Neural progenitor cell (in vitro differentiated cells): ENCODE results near the gene CARTPT. TPM values are rescaled to one million over a fixed set of nuclear protein-coding genes. Genes with fewer than 3 reads are reported as not detected.

Experiments used
- DNase-seq: peaks from one replicate; pipeline ENCODE4 v3.0.0-alpha.2; 2016; ENCODE audit warnings: low spot score
- H2AFZ ChIP-seq: fragments of 200-600 bp; sonication (generic); replicated peaks from 2 replicates; pipeline ENCODE4 v1.6.1; 2016; ENCODE audit warnings: antibody characterized with exemption
- H3F3A ChIP-seq: fragments of 200-600 bp; sonication (generic); 2 replicates; pipeline ENCODE4 v1.6.1; 2016; ENCODE audit warnings: antibody characterized with exemption, low read depth
- H3K27ac ChIP-seq: fragments of 200-600 bp; sonication (generic); 2 replicates; pipeline ENCODE4 v1.5.1; 2016; ENCODE audit warnings: mild to moderate bottlenecking
- H3K27me3 ChIP-seq: fragments of 200-600 bp; sonication (generic); 2 replicates; pipeline ENCODE4 v1.6.1; 2016; ENCODE audit warnings: mild to moderate bottlenecking, moderate library complexity
- H3K36me3 ChIP-seq: fragments of 200-600 bp; sonication (generic); 2 replicates; pipeline ENCODE4 v1.5.1; 2016
- H3K4me1 ChIP-seq: fragments of 200-600 bp; sonication (generic); 2 replicates; pipeline ENCODE4 v1.6.1; 2016; ENCODE audit warnings: mixed run types
- H3K4me2 ChIP-seq: fragments of 200-600 bp; sonication (generic); 2 replicates; pipeline ENCODE4 v1.6.1; 2016
- H3K4me3 ChIP-seq: fragments of 200-600 bp; sonication (generic); 2 replicates; pipeline ENCODE4 v1.5.1; 2016
- H3K79me2 ChIP-seq: fragments of 200-600 bp; sonication (generic); 2 replicates; pipeline ENCODE4 v1.6.1; 2016; ENCODE audit warnings: low read depth
- H3K9ac ChIP-seq: fragments of 200-600 bp; sonication (generic); 2 replicates; pipeline ENCODE4 v1.6.1; 2016
- H3K9me3 ChIP-seq: fragments of 200-600 bp; sonication (generic); 2 replicates; pipeline ENCODE4 v1.5.1; 2016; ENCODE audit warnings: low read depth
- H4K20me1 ChIP-seq: fragments of 200-600 bp; sonication (generic); 2 replicates; pipeline ENCODE4 v1.6.1; 2016; ENCODE audit warnings: low read depth
- H3K27ac Mint-ChIP-seq: 3 replicates; pipeline ENCODE4 v1.8.0; 2021; ENCODE audit warnings: mixed read lengths
- H3K27me3 Mint-ChIP-seq: 2 replicates; pipeline ENCODE4 v1.8.0; 2022; ENCODE audit warnings: low read depth, mild to moderate bottlenecking, inconsistent platforms, moderate library complexity, mixed read lengths; ENCODE audit not compliant: insufficient read depth
- H3K36me3 Mint-ChIP-seq: 3 replicates; pipeline ENCODE4 v1.8.0; 2021; ENCODE audit warnings: mixed read lengths
- H3K4me1 Mint-ChIP-seq: 3 replicates; pipeline ENCODE4 v1.8.0; 2021; ENCODE audit warnings: mixed read lengths
- H3K4me3 Mint-ChIP-seq: 3 replicates; pipeline ENCODE4 v1.8.0; 2021; ENCODE audit warnings: mild to moderate bottlenecking, moderate library complexity, mixed read lengths
- H3K9me3 Mint-ChIP-seq: 3 replicates; pipeline ENCODE4 v1.8.0; 2020; ENCODE audit warnings: mixed read lengths
- EZH2 ChIP-seq: fragments of 200-600 bp; sonication (generic); IDR thresholded peaks from 2 replicates; pipeline ENCODE4 v1.6.1; 2017; ENCODE audit warnings: antibody characterized with exemption, mild to moderate bottlenecking, moderate library complexity
- EZH2phosphoT487 ChIP-seq: fragments of 200-600 bp; sonication (generic); IDR thresholded peaks from 2 replicates; pipeline ENCODE4 v1.6.1; 2017; ENCODE audit warnings: antibody characterized with exemption
- total RNA-seq: library from RNA; depleted of rRNA; stranded (reverse); fragments of >200 nt; gene quantifications from 2 replicates; pipeline ENCODE4 v1.2.3, GENCODE V29; 2015; ENCODE audit warnings: low replicate concordance
- TF ChIP-seq, protein P1 (sequence below): fragments of 200-600 bp; sonication (generic); IDR thresholded peaks from 2 replicates; pipeline ENCODE4 v1.5.1; 2017; ENCODE audit warnings: antibody characterized with exemption, mild to moderate bottlenecking

The CARTPT gene
- total RNA-seq, 1 donor from 2014 or later: not detected

DNA sequence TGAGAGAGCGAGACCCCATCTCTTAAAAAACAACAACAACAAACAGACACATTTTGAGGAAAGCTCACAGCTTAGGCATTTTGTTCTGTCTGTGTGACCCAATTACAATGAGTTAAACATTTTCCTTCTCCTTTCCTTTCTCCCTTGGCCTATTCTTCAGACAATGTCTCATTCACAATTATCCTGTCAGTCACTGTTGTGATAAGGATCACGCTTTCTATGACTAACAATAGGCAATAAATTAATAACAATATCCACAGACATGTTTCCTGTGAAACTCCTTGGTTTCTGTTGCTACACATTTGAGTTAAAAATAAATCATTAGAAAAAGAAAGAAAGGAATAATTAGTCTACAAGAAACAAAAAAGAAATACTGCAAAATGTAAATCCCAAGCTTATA lies 19.8 kb upstream of the CARTPT start:
- H3K4me1 Mint-ChIP-seq: peaks cover 27% of the 10 kb centered on the region
- Histone ChIP-seq H3K9me3 (no peaks in the 10 kb centered on the region), H3K9ac (no peak overlapping the region), H3K79me2 (no peaks in the 10 kb centered on the region), H3K4me2 (no peak overlapping the region), H3F3A (no peaks in the 10 kb centered on the region), H2AFZ (no peak overlapping the region), H3K36me3 (no peaks in the 10 kb centered on the region), H3K27ac (no peak overlapping the region), H3K4me1 (peaks cover 13% of the 10 kb centered on the region), H3K4me3 (no peak overlapping the region), H4K20me1 (no peaks in the 10 kb centered on the region), H3K27me3 (no peaks in the 10 kb centered on the region)
- H3K27ac Mint-ChIP-seq: no peak overlapping the region
- no peaks in the 10 kb centered on the region for H3K36me3 Mint-ChIP-seq
- no peak overlapping the region for H3K4me3 Mint-ChIP-seq
- H3K9me3 Mint-ChIP-seq: no peaks in the 10 kb centered on the region
- H3K27me3 Mint-ChIP-seq: no peaks in the 10 kb centered on the region
- TF ChIP-seq, protein P1, sequence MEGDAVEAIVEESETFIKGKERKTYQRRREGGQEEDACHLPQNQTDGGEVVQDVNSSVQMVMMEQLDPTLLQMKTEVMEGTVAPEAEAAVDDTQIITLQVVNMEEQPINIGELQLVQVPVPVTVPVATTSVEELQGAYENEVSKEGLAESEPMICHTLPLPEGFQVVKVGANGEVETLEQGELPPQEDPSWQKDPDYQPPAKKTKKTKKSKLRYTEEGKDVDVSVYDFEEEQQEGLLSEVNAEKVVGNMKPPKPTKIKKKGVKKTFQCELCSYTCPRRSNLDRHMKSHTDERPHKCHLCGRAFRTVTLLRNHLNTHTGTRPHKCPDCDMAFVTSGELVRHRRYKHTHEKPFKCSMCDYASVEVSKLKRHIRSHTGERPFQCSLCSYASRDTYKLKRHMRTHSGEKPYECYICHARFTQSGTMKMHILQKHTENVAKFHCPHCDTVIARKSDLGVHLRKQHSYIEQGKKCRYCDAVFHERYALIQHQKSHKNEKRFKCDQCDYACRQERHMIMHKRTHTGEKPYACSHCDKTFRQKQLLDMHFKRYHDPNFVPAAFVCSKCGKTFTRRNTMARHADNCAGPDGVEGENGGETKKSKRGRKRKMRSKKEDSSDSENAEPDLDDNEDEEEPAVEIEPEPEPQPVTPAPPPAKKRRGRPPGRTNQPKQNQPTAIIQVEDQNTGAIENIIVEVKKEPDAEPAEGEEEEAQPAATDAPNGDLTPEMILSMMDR: no peak
- TF ChIP-seq EZH2: no peak
- TF ChIP-seq EZH2phosphoT487: no peak
- DNase-seq: no peak

DNA sequence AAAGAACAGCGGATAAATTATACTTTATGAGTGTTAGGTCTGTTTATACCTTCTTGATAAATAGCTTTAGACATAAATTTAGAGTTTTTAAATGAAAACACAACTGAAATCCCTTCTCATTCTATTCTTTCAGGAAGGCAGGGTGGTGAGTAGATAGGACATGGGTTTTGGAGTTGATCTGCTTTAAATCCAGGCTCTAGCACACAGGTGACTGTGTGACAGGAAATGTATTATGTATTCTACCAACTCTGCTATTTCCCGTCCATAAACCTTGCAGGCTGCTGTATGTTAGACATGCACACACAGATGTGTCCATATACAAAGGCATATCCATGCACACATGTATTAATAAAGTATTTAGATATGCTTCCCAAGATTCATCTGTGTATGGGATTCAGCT lies 19.3 kb upstream of the CARTPT start:
- Histone ChIP-seq H3K4me3 (no peak overlapping the region), H4K20me1 (no peaks in the 10 kb centered on the region), H2AFZ (no peak overlapping the region), H3K36me3 (no peaks in the 10 kb centered on the region), H3K27me3 (no peaks in the 10 kb centered on the region), H3K9ac (no peak overlapping the region), H3K9me3 (no peaks in the 10 kb centered on the region), H3K27ac (no peak overlapping the region), H3F3A (no peaks in the 10 kb centered on the region), H3K79me2 (no peaks in the 10 kb centered on the region), H3K4me2 (no peak overlapping the region), H3K4me1 (peaks cover 10% of the 10 kb centered on the region)
- Mint-ChIP-seq H3K4me1 (peaks cover 26% of the 10 kb centered on the region), H3K27ac (no peak overlapping the region), H3K36me3 (no peaks in the 10 kb centered on the region), H3K27me3 (no peaks in the 10 kb centered on the region), H3K9me3 (no peaks in the 10 kb centered on the region), H3K4me3 (no peak overlapping the region)
- no peak for DNase-seq
- TF ChIP-seq EZH2phosphoT487 (no peak), EZH2 (no peak)
- TF ChIP-seq, protein P1: no peak

DNA sequence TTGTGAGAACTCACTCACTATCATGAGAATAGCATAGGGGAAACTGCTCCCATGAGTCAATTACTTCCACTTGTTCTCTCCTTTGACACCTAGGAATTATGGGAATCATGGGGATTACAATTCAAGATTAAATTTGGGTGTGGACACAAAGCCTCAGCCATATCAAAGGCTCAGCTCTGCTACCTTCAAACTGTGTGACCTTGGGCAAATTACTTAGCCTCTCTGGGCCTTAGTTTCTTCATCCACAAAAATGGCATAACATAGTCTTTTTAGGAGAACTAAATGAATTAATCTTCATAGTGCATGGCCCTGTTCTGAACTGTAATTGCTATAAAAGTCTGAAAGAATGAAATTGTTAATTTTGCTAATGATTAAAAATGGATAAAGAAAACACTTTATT lies 18.3 kb upstream of the CARTPT start:
- no peaks in the 10 kb centered on the region for H3K27me3 ChIP-seq
- TF ChIP-seq, protein P1: no peak
- TF ChIP-seq EZH2: no peak
- no peak for TF ChIP-seq EZH2phosphoT487
- Mint-ChIP-seq H3K4me1 (peaks cover 20% of the 10 kb centered on the region), H3K27me3 (no peaks in the 10 kb centered on the region), H3K36me3 (no peaks in the 10 kb centered on the region), H3K4me3 (no peak overlapping the region), H3K9me3 (no peaks in the 10 kb centered on the region), H3K27ac (no peak overlapping the region)
- no peaks in the 10 kb centered on the region for H3K79me2 ChIP-seq
- no peak overlapping the region for H3K27ac ChIP-seq
- no peak for DNase-seq
- no peaks in the 10 kb centered on the region for H4K20me1 ChIP-seq
- no peak overlapping the region for H3K4me2 ChIP-seq
- no peak overlapping the region for H2AFZ ChIP-seq
- no peaks in the 10 kb centered on the region for H3K36me3 ChIP-seq
- H3K4me1 ChIP-seq: peaks cover 10% of the 10 kb centered on the region
- no peaks in the 10 kb centered on the region for H3K9me3 ChIP-seq
- H3K4me3 ChIP-seq: no peak overlapping the region
- H3F3A ChIP-seq: no peaks in the 10 kb centered on the region
- no peak overlapping the region for H3K9ac ChIP-seq
